CMK (cell line): Measurements from ENCODE around the gene ZNF296.

Experiments
- DNase-seq: peaks from one replicate; pipeline ENCODE4 v3.0.0-alpha.2; 2010; ENCODE audit warnings: low read depth

Gene ZNF296

GRCh38 chr19:45057444-45057843, 18.8 kb downstream of the ZNF296 start:
- no peak for DNase-seq

- DNase-seq = no peak
These were observed 19.4 kb downstream of the ZNF296 start for GRCh38 chr19:45056831-45057230.

DNA sequence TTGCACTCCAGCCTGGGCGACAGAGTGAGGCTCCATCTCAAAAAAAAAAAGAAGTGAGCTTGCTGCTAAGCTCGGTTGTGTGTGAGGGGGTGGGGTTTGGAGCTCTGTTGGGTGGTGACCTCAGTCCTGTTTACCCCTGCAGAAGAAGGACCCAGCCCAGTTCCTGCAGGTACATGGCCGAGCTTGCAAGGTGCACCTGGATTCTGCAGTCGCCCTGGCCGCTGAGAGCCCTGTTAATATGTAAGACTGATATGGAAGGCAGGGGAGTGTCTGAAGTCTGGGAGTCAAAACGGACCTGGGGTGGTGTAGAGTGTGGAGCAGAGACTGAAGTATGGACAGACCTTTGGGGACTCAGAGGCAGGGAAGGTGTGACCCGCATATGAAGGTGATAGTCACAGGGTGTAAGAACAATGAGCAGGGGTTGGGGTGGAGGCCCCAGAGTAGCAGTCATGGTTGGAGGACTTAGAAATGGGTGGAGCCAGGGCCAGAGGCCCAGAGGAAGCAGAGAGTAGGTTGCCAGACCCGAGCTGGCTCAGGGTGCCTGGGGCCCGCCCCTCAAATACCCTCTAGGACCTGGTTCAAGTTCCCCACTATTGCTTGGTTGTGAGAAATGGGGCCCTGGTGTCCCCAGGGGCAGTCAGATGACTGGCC, 24.2 kb downstream of the ZNF296 start:
- no peak for DNase-seq

DNA sequence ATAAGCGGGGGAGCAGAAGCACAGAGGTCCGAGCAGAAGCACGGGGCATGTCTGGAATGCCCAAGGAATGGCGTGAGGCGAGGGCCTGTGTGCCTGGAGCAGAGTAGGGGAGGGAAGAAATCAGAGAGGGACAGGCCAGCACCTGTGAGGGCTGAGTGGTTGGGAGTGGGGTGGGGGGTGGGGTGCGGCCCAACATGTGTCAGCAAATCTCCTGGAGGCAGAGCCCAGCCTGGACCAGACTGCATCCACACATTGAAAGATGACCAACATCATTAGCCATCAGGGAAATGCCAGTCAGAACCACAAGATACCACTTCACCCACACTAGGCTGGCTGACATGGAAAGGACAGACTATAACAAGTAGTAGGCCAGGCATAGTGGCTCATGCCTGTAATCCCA, 26.2 kb downstream of the ZNF296 start:
- no peak for DNase-seq

- DNase-seq = no peak
These were observed 27.1 kb downstream of the ZNF296 start for GRCh38 chr19:45049073-45049736.

GRCh38 chr19:45047188-45047797, 29.0 kb downstream of the ZNF296 start:
- DNase-seq = no peak

- no peak for DNase-seq
These were observed 29.9 kb downstream of the ZNF296 start for GRCh38 chr19:45046355-45046754.

DNA sequence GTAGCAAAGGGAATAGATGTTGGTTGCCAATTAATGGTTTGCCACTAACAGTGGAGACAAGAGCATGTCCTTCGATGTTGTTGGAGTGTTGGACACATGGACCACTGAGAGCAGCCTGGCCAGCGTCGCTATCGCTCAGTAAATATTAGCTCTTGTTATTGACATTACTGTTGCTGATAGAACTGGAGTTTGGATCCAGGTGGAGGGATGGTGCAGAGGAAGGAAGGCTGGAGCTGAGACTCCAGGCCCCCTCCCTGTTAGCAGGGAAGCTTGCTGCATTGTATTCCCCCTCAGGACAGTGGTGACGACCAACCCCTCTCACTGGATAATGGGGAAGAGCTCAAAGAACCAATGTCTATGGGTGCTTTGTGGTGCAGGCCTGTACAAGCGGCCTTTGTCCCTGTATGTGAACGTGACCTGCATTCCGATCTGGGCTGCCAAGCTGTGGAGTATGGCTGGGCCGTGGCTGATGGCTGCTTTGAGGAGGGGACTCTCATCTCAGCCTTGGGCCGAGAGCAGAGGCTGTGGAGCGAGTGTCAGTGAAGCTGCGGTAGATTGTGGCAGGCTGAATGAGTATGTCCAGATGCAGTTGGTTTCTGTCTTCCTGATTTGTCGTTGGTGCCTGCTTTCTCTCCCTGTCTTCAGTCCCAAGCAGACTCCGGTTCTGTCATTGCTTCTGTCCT, 30.5 kb downstream of the ZNF296 start:
- DNase-seq = no peak

- no peak for DNase-seq
These were observed 35.2 kb downstream of the ZNF296 start for GRCh38 chr19:45041125-45041524.

DNA sequence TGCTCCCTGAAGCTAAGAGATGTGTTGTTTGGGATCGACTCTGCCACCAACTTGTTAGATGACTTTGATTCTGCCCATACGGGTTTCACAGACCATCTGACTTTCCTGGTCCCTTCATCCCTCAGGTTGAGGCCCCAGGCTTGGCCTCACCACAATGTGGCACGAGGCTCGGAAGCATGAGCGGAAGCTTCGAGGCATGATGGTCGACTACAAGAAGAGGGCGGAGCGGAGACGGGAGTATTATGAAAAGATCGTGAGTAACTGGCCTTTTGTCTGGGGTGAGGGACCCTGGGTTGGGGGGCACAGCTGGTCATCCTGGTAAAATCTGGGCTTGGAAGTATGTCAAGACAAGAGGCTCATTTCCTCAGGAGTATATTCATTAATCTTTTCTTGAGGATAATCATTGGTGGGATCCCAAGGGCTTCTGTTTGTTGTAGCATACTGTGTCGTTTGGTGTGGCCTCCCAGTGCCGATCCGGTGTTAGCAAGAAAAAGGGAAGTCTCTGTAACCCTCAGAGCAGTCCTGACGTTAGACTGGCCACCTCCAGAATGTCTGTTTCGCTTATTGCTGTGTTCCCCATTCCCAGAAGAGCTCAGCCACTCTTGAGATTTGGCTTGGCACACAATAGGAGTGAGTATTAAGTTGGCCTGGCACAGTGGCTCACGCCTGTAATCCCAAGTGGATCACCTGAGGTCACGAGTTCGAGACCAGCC, 36.1 kb downstream of the ZNF296 start:
- no peak for DNase-seq

DNA sequence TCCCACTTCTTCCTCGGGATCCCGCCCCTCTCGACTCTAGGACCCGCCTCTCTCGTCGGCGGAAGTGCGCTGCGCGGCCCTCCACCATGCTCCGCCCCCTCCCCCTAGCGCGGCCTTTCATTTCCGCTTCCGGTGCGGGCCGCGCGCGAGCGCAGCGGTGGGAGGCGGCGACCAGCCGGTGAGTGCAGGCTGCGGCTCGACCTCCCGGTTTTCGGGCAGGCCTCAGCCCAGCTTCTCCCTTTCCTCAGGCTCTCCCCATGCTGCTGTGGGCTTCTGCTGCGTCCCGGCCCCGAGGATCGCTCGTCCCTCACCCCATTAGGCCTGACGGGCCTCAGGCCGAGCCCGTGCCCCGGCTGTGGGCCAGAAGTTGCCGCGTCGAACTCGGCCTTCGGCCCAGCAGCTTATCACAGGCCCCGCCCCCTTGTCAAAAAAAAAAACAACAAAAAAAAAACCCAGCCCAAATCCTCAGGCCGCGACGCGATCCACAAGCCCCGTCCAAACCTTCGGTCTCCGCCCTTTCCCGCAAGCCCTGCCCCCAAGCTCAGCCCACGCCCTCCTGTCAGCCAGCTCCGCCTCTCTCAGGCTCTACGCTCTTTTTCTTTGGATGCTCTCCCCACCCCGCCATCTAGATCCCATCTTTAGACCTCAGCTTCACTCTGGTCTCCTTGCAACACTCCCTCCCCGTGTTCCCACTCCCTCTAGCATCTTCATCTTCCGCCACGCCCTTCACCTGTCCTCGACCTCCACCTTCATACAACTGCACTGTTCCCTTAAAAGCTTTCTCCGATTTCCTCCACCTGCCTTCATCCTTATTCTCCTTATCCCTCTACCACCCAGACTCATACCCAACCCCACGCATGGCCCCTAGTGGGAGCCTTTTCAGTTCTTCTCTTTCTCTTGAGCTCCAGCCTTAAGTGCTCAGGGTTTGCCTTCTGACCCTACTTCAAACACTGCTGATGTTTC, 37.1 kb downstream of the ZNF296 start, which contains the start of gene CLASRP:
CLASRP (plus strand) TSS at position 115 of the 963 bp plus-strand sequence. CDS start 1,168 bp downstream, outside the sequence.
- DNase-seq = peak; percentile 77

DNA sequence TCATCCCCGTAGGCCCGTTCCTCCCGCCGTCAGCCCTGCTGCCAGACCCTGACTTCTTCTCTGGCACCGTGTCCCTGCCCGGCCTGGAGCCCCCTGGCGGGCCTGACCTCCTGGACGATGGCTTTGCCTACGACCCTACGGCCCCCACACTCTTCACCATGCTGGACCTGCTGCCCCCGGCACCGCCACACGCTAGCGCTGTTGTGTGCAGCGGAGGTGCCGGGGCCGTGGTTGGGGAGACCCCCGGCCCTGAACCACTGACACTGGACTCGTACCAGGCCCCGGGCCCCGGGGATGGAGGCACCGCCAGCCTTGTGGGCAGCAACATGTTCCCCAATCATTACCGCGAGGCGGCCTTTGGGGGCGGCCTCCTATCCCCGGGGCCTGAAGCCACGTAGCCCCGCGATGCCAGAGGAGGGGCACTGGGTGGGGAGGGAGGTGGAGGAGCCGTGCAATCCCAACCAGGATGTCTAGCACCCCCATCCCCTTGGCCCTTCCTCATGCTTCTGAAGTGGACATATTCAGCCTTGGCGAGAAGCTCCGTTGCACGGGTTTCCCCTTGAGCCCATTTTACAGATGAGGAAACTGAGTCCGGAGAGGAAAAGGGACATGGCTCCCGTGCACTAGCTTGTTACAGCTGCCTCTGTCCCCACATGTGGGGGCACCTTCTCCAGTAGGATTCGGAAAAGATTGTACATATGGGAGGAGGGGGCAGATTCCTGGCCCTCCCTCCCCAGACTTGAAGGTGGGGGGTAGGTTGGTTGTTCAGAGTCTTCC, 38.7 kb downstream of the ZNF296 start:
- DNase-seq = no peak

DNA sequence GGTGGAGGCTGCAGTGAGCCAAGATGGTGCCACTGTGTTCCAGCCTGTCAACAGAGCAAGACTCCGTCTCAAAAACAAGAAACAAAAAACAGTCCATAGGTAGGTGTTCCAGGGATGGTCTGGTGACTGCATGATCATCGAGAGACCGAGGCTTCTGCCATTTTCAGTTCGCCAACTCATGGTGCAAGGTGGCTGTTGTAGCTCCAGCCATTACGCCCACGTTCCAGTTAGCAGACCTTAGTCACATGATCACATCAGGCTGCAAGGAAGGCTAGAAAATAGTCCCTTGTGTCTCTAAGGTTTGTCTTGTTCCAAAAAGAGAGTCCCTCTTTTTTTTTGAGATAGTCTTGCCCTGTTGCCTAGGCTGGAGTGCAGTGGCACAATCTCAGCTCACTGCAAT, 40.5 kb downstream of the ZNF296 start:
- DNase-seq = no peak

DNA sequence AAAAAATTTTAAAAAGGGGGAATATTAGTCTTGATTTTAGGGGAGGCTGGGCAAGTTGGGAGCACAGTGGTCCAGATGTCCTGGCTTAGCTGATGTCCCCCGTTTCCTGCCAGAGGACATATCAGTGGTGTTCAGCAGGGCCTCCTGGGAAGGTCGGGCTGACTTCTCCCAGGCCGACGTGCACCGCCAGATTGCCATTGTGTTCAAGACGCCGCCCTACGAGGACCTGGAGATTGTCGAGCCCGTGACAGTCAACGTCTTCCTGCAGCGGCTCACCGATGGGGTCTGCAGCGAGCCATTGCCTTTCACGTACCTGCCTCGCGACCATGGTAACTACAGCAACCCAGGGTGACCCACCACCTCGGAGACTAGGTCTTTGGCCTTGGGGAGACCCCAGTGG, 43.9 kb downstream of the ZNF296 start:
- no peak for DNase-seq

DNA sequence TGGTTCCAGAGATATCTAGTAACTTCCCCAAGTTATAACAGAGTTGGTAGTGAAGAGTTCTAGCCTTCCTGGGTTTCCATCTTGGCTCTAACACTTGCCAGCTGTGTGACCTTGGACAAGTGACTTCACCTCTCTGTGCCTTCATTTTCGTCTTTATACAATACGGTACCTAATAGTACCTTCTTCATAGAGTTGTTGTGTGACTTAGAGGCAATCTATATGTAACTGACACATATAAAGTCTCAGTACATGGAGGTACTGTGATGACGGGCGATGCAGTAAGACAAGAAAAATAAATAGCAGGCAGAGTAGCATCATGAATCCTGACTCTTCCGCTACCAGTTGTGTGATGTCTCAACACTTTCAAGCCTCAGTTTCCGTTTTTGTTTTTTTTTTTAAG, 45.5 kb downstream of the ZNF296 start:
- no peak for DNase-seq

DNA sequence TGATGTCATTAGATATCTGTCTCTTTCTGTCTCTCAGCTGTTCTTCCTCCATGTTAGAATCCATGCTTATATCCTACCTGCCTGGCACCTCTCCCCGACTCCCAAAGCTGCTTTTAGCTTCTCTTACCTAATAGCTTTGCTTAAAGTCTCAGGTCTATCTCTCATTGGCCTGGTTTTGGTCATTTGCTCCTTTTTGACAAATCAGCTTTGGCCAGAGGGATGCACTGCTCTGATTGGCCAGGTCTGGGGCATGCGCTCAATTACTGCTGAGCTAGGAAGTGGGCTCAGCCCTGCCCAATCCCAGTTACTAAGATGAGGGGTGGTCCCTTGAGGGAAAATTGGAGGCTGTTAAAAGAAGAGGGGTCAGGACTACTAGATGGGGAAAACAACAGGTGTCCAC, 48.9 kb downstream of the ZNF296 start:
- no peak for DNase-seq

DNA sequence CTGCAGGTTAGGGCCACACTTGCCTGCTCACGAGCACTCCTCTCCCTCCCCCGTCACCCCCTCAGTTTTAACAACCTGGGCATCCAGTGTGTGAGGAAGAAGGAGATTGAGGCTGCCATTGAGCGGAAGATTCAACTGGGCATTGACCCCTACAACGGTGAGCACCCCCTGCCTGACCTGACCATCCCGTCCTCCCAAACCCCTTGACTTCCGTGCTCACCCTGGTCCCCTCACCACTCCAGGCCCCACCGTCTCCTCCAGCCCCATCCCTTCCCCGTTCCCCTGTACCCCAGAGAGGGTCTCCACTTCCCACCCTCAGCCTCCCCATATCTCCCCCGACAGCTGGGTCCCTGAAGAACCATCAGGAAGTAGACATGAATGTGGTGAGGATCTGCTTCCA, 51.0 kb downstream of the ZNF296 start:
- DNase-seq = no peak

DNA sequence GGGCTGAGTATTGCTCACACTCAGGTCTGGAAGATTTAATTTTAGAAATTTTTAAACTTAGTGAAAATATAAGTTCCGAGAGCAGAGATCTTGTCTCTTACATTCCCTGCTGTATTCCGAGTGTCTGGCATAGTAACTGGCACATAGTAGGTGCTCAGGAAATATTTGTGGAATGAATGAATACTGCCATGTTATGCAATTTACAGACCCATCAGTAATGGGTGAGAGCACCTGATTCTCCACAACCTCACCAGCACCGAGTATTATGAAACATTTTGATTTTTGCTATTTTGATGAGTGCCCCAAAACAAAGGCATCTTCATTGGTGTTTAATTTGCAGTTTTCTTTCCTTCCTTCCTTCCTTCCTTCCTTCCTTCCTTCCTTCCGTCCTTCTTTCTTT, 53.2 kb downstream of the ZNF296 start:
- no peak for DNase-seq

- no peak for DNase-seq
These were observed 54.3 kb downstream of the ZNF296 start for GRCh38 chr19:45021971-45022370.
